Measurements from ENCODE around the gene FNTB.

- no peak for TF ChIP-seq CTCF (IDR thresholded peaks at IDR 0.05; ENCODE audit: poor library complexity)
- TF ChIP-seq EZH2 (IDR thresholded peaks at IDR 0.05; ENCODE audit: borderline replicate concordance), result no peak
Observed at GRCh38 chr14:64990939-64991338, 4.2 kb downstream of the FNTB start.

Data from hepatocyte (in vitro differentiated cells).